Trophoblast cell (in vitro differentiated cells and primary cell): ENCODE measurements around the gene KLF6.

ENCODE experiments used
- DNase-seq, 2 donors: peaks; one replicate each; pipeline ENCODE4 v3.0.0-alpha.2; 2016
- H2AFZ ChIP-seq: 2 replicates; pipeline ENCODE4 v1.6.1; 2013; ENCODE audit warnings: low read length, moderate library complexity, mild to moderate bottlenecking; ENCODE audit not compliant: insufficient read depth, poor library complexity
- H2AK5ac ChIP-seq: 2 replicates; pipeline ENCODE4 v1.6.1; 2013; ENCODE audit warnings: mild to moderate bottlenecking, low read length
- H2BK120ac ChIP-seq: 2 replicates; pipeline ENCODE4 v1.6.1; 2013; ENCODE audit warnings: low read length, mild to moderate bottlenecking, moderate library complexity; ENCODE audit not compliant: insufficient read depth, poor library complexity
- H2BK12ac ChIP-seq: 2 replicates; pipeline ENCODE4 v1.6.1; 2013; ENCODE audit warnings: mild to moderate bottlenecking, low read length, moderate library complexity
- H2BK5ac ChIP-seq: 2 replicates; pipeline ENCODE4 v1.6.1; 2013; ENCODE audit warnings: low read length, low read depth, moderate library complexity, mild to moderate bottlenecking; ENCODE audit not compliant: poor library complexity
- H3K14ac ChIP-seq: 2 replicates; pipeline ENCODE4 v1.6.1; 2013; ENCODE audit warnings: mild to moderate bottlenecking, low read length
- H3K18ac ChIP-seq: 2 replicates; pipeline ENCODE4 v1.6.1; 2013; ENCODE audit warnings: mild to moderate bottlenecking, low read length
- H3K23ac ChIP-seq: 2 replicates; pipeline ENCODE4 v1.6.1; 2013; ENCODE audit warnings: low read length
- H3K27ac ChIP-seq: 2 replicates; pipeline ENCODE4 v1.5.1; 2013; ENCODE audit warnings: low read depth, mild to moderate bottlenecking, inconsistent platforms, low read length, moderate library complexity
- H3K27me3 ChIP-seq: 2 replicates; pipeline ENCODE4 v1.6.1; 2013; ENCODE audit warnings: inconsistent platforms, mild to moderate bottlenecking, low read length, moderate library complexity; ENCODE audit not compliant: insufficient read depth
- H3K36me3 ChIP-seq, 2 experiments: 1 replicate in 1 of 2; 2 replicates in 1 of 2; pipeline ENCODE4 v1.6.1; 2013; ENCODE audit warnings: low read length in 2 of 2, mild to moderate bottlenecking in 2 of 2, moderate library complexity in 1 of 2; ENCODE audit not compliant: insufficient read depth in 2 of 2, control insufficient read depth in 1 of 2
- H3K4ac ChIP-seq: 2 replicates; pipeline ENCODE4 v1.6.1; 2013; ENCODE audit warnings: low read depth, mild to moderate bottlenecking, low read length, moderate library complexity
- H3K4me1 ChIP-seq, 2 experiments: 1 replicate in 1 of 2; 2 replicates in 1 of 2; pipeline ENCODE4 v1.6.1; 2013; ENCODE audit warnings: low read length in 2 of 2, mild to moderate bottlenecking in 2 of 2, moderate library complexity in 1 of 2; ENCODE audit not compliant: insufficient read depth in 2 of 2, control insufficient read depth in 1 of 2
- H3K4me2 ChIP-seq: 2 replicates; pipeline ENCODE4 v1.6.1; 2013; ENCODE audit warnings: inconsistent platforms, mild to moderate bottlenecking, low read length, moderate library complexity
- H3K4me3 ChIP-seq: 2 replicates; pipeline ENCODE4 v1.5.1; 2013; ENCODE audit warnings: mild to moderate bottlenecking, low read depth, low read length, inconsistent platforms
- H3K79me1 ChIP-seq: one replicate; pipeline ENCODE4 v1.6.1; 2013; ENCODE audit warnings: low read length
- H3K79me2 ChIP-seq: 2 replicates; pipeline ENCODE4 v1.6.1; 2013; ENCODE audit warnings: low read length, mild to moderate bottlenecking; ENCODE audit not compliant: control insufficient read depth, insufficient read depth, poor library complexity
- H3K9ac ChIP-seq: 2 replicates; pipeline ENCODE4 v1.6.1; 2013; ENCODE audit warnings: mild to moderate bottlenecking, low read length
- H3K9me3 ChIP-seq: 2 replicates; pipeline ENCODE4 v1.6.1; 2013; ENCODE audit warnings: low read depth, mild to moderate bottlenecking, control low read depth, inconsistent platforms, low read length; ENCODE audit not compliant: insufficient read depth
- H4K12ac ChIP-seq: 2 replicates; pipeline ENCODE4 v1.6.1; 2013; ENCODE audit warnings: low read depth, mild to moderate bottlenecking, low read length, moderate library complexity
- H4K8ac ChIP-seq: 2 replicates; pipeline ENCODE4 v1.6.1; 2013; ENCODE audit warnings: low read depth, mild to moderate bottlenecking, low read length, moderate library complexity
- H4K91ac ChIP-seq: one replicate; pipeline ENCODE4 v1.6.1; 2013; ENCODE audit warnings: low read depth, mild to moderate bottlenecking, low read length, moderate library complexity
- WGBS: extraction: QIAGEN DNeasy Blood & Tissue Kit; methylation state at CpG from one replicate; pipeline ENCODE4 v1.1.7; 2013; ENCODE audit warnings: missing lambda C conversion rate; ENCODE audit not compliant: insufficient read length, insufficient coverage; ENCODE audit errors: extremely low coverage; 5-methylcytosine and 5-hydroxymethylcytosine counted together

The KLF6 gene

GRCh38 chr10:3747248-3747960 lies 37.6 kb downstream of the KLF6 start:
- Histone ChIP-seq H2BK5ac (no peak overlapping the region), H3K14ac (no peak overlapping the region), H2AK5ac (no peak overlapping the region), H2BK12ac (no peak overlapping the region), H3K18ac (no peak overlapping the region), H3K27me3 (no peaks in the 10 kb centered on the region), H3K9ac (no peak overlapping the region), H4K12ac (no peak overlapping the region), H3K4me2 (no peak overlapping the region), H3K4ac (no peak overlapping the region), H3K9me3 (no peaks in the 10 kb centered on the region), H3K23ac (no peak overlapping the region), H4K91ac (no peak overlapping the region), H3K36me3 (no peaks in the 10 kb centered on the region), H3K4me1 (peaks cover 0 to 4% of the 10 kb centered on the region in 2 experiments), H2BK120ac (no peak overlapping the region), H2AFZ (no peak overlapping the region), H3K27ac (no peak overlapping the region), H4K8ac (no peak overlapping the region), H3K79me2 (no peaks in the 10 kb centered on the region), H3K79me1 (no peaks in the 10 kb centered on the region), H3K4me3 (no peak overlapping the region)
- no peak for DNase-seq
- no CpG with 5 or more reads among the region's 27 CpGs for WGBS

- Histone ChIP-seq H3K79me1 (peaks cover 1% of the 10 kb centered on the region), H3K14ac (no peak overlapping the region), H3K4me2 (no peak overlapping the region), H4K12ac (no peak overlapping the region), H3K4me1 (peaks cover 2 to 4% of the 10 kb centered on the region in 2 experiments), H2AK5ac (no peak overlapping the region), H2AFZ (no peak overlapping the region), H3K4me3 (no peak overlapping the region), H3K23ac (no peak overlapping the region), H3K27me3 (no peaks in the 10 kb centered on the region), H4K91ac (no peak overlapping the region), H2BK12ac (no peak overlapping the region), H3K9ac (no peak overlapping the region), H3K4ac (no peak overlapping the region), H4K8ac (no peak overlapping the region), H3K79me2 (no peaks in the 10 kb centered on the region), H3K9me3 (no peaks in the 10 kb centered on the region), H3K36me3 (no peaks in the 10 kb centered on the region), H3K18ac (no peak overlapping the region), H2BK120ac (no peak overlapping the region), H3K27ac (no peak overlapping the region), H2BK5ac (no peak overlapping the region)
- no peak for DNase-seq
- 100% methylated on average over 2 of the region's 7 CpGs for WGBS
Observed at GRCh38 chr10:3746634-3747033, 38.4 kb downstream of the KLF6 start.

- no peak overlapping the region for H4K12ac ChIP-seq
- no peak overlapping the region for H3K23ac ChIP-seq
- H3K4ac ChIP-seq = no peak overlapping the region
- H3K79me2 ChIP-seq = no peaks in the 10 kb centered on the region
- H3K4me2 ChIP-seq = no peak overlapping the region
- H3K27ac ChIP-seq = no peak overlapping the region
- H3K9me3 ChIP-seq = no peaks in the 10 kb centered on the region
- no peak overlapping the region for H3K18ac ChIP-seq
- no peak overlapping the region for H2AFZ ChIP-seq
- no peaks in the 10 kb centered on the region for H3K36me3 ChIP-seq
- no peak overlapping the region for H3K14ac ChIP-seq
- H2AK5ac ChIP-seq = no peak overlapping the region
- WGBS = no CpG with 5 or more reads among the region's 4 CpGs
- no peak overlapping the region for H2BK120ac ChIP-seq
- DNase-seq = no peak
- no peak overlapping the region for H2BK12ac ChIP-seq
- H4K8ac ChIP-seq = no peak overlapping the region
- no peak overlapping the region for H2BK5ac ChIP-seq
- no peak overlapping the region for H3K4me3 ChIP-seq
- no peak overlapping the region for H3K9ac ChIP-seq
- H4K91ac ChIP-seq = no peak overlapping the region
- H3K27me3 ChIP-seq = no peaks in the 10 kb centered on the region
- H3K79me1 ChIP-seq = peaks cover 1% of the 10 kb centered on the region
- peaks cover 2 to 5% of the 10 kb centered on the region in 2 experiments for H3K4me1 ChIP-seq
Observed at GRCh38 chr10:3745521-3745920, 39.5 kb downstream of the KLF6 start.

- peak overlapping the region; percentile 25 for H2BK12ac ChIP-seq
- H3K4me2 ChIP-seq = no peak overlapping the region
- no peak overlapping the region for H2BK5ac ChIP-seq
- H3K4ac ChIP-seq = no peak overlapping the region
- H3K27me3 ChIP-seq = no peaks in the 10 kb centered on the region
- no peak overlapping the region for H3K18ac ChIP-seq
- no peak overlapping the region for H4K12ac ChIP-seq
- H2AK5ac ChIP-seq = peak overlapping the region; percentile 93
- H4K91ac ChIP-seq = no peak overlapping the region
- H2BK120ac ChIP-seq = no peak overlapping the region
- H3K79me1 ChIP-seq = peaks cover 1% of the 10 kb centered on the region
- no peak for DNase-seq
- no peak overlapping the region for H3K27ac ChIP-seq
- H3K14ac ChIP-seq = no peak overlapping the region
- no peak overlapping the region for H3K4me3 ChIP-seq
- H3K9me3 ChIP-seq = no peaks in the 10 kb centered on the region
- no peak overlapping the region for H3K23ac ChIP-seq
- no peak overlapping the region for H3K9ac ChIP-seq
- H3K36me3 ChIP-seq = no peaks in the 10 kb centered on the region
- H2AFZ ChIP-seq = no peak overlapping the region
- H3K4me1 ChIP-seq = peaks cover 2% of the 10 kb centered on the region in 2 experiments
- H4K8ac ChIP-seq = no peak overlapping the region
- no peaks in the 10 kb centered on the region for H3K79me2 ChIP-seq
- WGBS = no CpG with 5 or more reads among the region's 6 CpGs
Observed at GRCh38 chr10:3741688-3742461, 43.1 kb downstream of the KLF6 start.
